B cell (primary cell): ENCODE results near the gene FAM3B. TPM values are rescaled to one million over a fixed set of nuclear protein-coding genes. Genes with fewer than 3 reads are reported as not detected.

ENCODE experiments used
- ATAC-seq: fragments of 200-7000 bp; cut with Tn5 transposase; one replicate; pipeline ENCODE4 v1.10.0; 2021; ENCODE audit warnings: low read depth, mild to moderate bottlenecking, moderate number of reproducible peaks, moderate library complexity
- CTCF ChIA-PET: fragments of 350-600 bp; sonication (Branson Sonifier 250); formaldehyde crosslinking; loops from one replicate; lab custom pipeline; 2021; ENCODE audit warnings: antibody characterized with exemption, inconsistent platforms; lab: Charles Lee
- POLR2A ChIA-PET: fragments of 350-600 bp; sonication (Branson Sonifier 250); formaldehyde crosslinking; loops from one replicate; lab custom pipeline; 2021; ENCODE audit warnings: antibody characterized with exemption; lab: Charles Lee
- DNase-seq: peaks from one replicate; pipeline ENCODE4 v3.0.0; 2013
- H2AFZ ChIP-seq: 2 replicates; pipeline ENCODE4 v1.6.1; 2012; ENCODE audit warnings: mild to moderate bottlenecking, low read depth, low read length; ENCODE audit not compliant: insufficient read depth, poor library complexity, severe bottlenecking
- H3K27ac ChIP-seq, 2 donors: 1 replicate in 1 of 2; 2 replicates in 1 of 2; pipeline ENCODE4 v1.5.1; 2012 to 2013; ENCODE audit warnings: low read length in 2 of 2, mild to moderate bottlenecking in 2 of 2, moderate library complexity in 1 of 2
- H3K27me3 ChIP-seq, 4 experiments: fragments of 200-600 bp in 1 of 4; sonication (generic) in 1 of 4; replicated peaks in 1 of 4; 1 replicate in 2 of 4; 2 replicates in 2 of 4; pipeline versions ENCODE4 v1.6.1 to v1.7.0; 2013 to 2016; ENCODE audit warnings: low read length in 3 of 4, mild to moderate bottlenecking in 2 of 4, mixed read lengths in 1 of 4, moderate library complexity in 1 of 4; ENCODE audit not compliant: insufficient read depth in 4 of 4, control insufficient read depth in 3 of 4; ENCODE audit errors: control extremely low read depth in 1 of 4
- H3K36me3 ChIP-seq, 2 experiments: replicated peaks in 1 of 2; 1 replicate in 1 of 2; 2 replicates in 1 of 2; pipeline versions ENCODE4 v1.6.1 to v1.7.1; 2013; ENCODE audit warnings: low read length in 1 of 2; ENCODE audit not compliant: insufficient read depth in 2 of 2, control insufficient read depth in 1 of 2; ENCODE audit errors: control extremely low read depth in 1 of 2, extremely low read depth in 1 of 2
- H3K4me1 ChIP-seq, 2 donors: fragments of 200-600 bp in 1 of 2; sonication (generic) in 1 of 2; 1 replicate in 1 of 2; 2 replicates in 1 of 2; pipeline versions ENCODE4 v1.5.1 to v1.6.1; 2013 to 2017; ENCODE audit warnings: low read length in 2 of 2; ENCODE audit not compliant: control insufficient read depth in 2 of 2, insufficient read depth in 2 of 2
- H3K4me2 ChIP-seq: replicated peaks from 2 replicates; pipeline ENCODE3; 2012; ENCODE audit warnings: mild to moderate bottlenecking, low read depth, low read length; ENCODE audit not compliant: poor library complexity, severe bottlenecking
- H3K4me3 ChIP-seq, 5 experiments: fragments of 200-600 bp in 1 of 5; sonication (generic) in 1 of 5; 1 replicate in 3 of 5; 2 replicates in 2 of 5; pipeline versions ENCODE4 v1.5.1 to v1.7.0; 2011 to 2016; ENCODE audit warnings: low read length in 4 of 5, mild to moderate bottlenecking in 4 of 5, low read depth in 2 of 5, control low read depth in 1 of 5, moderate library complexity in 1 of 5; ENCODE audit not compliant: insufficient read depth in 1 of 5; ENCODE audit errors: control extremely low read depth in 1 of 5, extremely low read depth in 1 of 5
- H3K79me2 ChIP-seq: fragments of 200-600 bp; sonication (generic); one replicate; pipeline ENCODE4 v1.6.0; 2016; ENCODE audit warnings: low read length; ENCODE audit not compliant: control insufficient read depth, insufficient read depth
- H3K9ac ChIP-seq: fragments of 200-600 bp; sonication (generic); 2 replicates; pipeline ENCODE4 v1.6.1; 2017; ENCODE audit warnings: mild to moderate bottlenecking, low read length, moderate library complexity
- H3K9me3 ChIP-seq, 3 donors: one replicate each; pipeline versions ENCODE4 v1.6.1 to v1.7.1; 2013; ENCODE audit warnings: low read length in 2 of 3; ENCODE audit not compliant: control insufficient read depth in 2 of 3, insufficient read depth in 1 of 3; ENCODE audit errors: control extremely low read depth in 1 of 3
- H4K20me1 ChIP-seq: 2 replicates; pipeline ENCODE4 v1.6.0; 2012; ENCODE audit warnings: mild to moderate bottlenecking, low read length; ENCODE audit not compliant: insufficient read depth, control insufficient read depth, poor library complexity, severe bottlenecking
- H3K27ac Mint-ChIP-seq: one replicate; pipeline ENCODE4 v1.8.0; 2021; ENCODE audit warnings: mixed read lengths
- H3K27me3 Mint-ChIP-seq: one replicate; pipeline ENCODE4 v1.8.0; 2021; ENCODE audit warnings: mixed read lengths
- H3K4me1 Mint-ChIP-seq: one replicate; pipeline ENCODE4 v1.8.0; 2021; ENCODE audit warnings: mixed read lengths
- H3K4me3 Mint-ChIP-seq: one replicate; pipeline ENCODE4 v1.8.0; 2021; ENCODE audit warnings: mixed read lengths
- H3K9me3 Mint-ChIP-seq: one replicate; pipeline ENCODE4 v1.8.0; 2022; ENCODE audit warnings: mixed read lengths; ENCODE audit not compliant: insufficient read depth
- CTCF ChIP-seq: fragments of 200-600 bp; IDR thresholded peaks from one replicate; pipeline ENCODE4 v1.8.0; 2022; ENCODE audit warnings: antibody characterized with exemption, mild to moderate bottlenecking
- EZH2 ChIP-seq: IDR thresholded peaks from 2 replicates; pipeline ENCODE4 v1.6.1; 2012; ENCODE audit warnings: borderline replicate concordance, low read depth, mild to moderate bottlenecking, moderate library complexity, low read length; ENCODE audit not compliant: insufficient read depth, poor library complexity, severe bottlenecking
- WGBS: methylation state at CpG from one replicate; pipeline ENCODE4 v1.1.5; 2013; ENCODE audit warnings: missing lambda C conversion rate; ENCODE audit not compliant: insufficient coverage; 5-methylcytosine and 5-hydroxymethylcytosine counted together
- intact Hi-C: fragments of 100-400 bp; cut with micrococcal nuclease; formaldehyde crosslinking; loops from one replicate; pipeline ENCODE4 v1.10.0; 2022
- polyA plus RNA-seq: library from polyadenylated mRNA; depleted of rRNA; stranded (reverse); fragments of >200 nt; gene quantifications from 2 replicates; pipeline ENCODE4 v1.2.3, GENCODE V29; 2012
- total RNA-seq, 2 donors: library from RNA; stranded (reverse); fragments of 120-200 nt in 1 of 2; gene quantifications; 1 replicate in 1 of 2; 2 replicates in 1 of 2; pipeline versions ENCODE4 v1.2.3 to v1.2.4, GENCODE V29; 2013 to 2022

The FAM3B gene
- total and polyA plus RNA-seq, 2 donors (not counting 1 experiment from before 2014, with no cell fraction given): 0.09 TPM; not detected in 1

GRCh38 chr21:41333752-41334151, 17.2 kb downstream of the FAM3B start:
- intact Hi-C loops: no loop called here
- Histone ChIP-seq H3K27me3 (peaks cover 0 to 5% (median 0%) of the 10 kb centered on the region in 4 experiments), H3K79me2 (no peaks in the 10 kb centered on the region), H3K4me2 (no peak overlapping the region), H3K4me1 (no peaks in the 10 kb centered on the region), H3K4me3 (no peak overlapping the region), H3K27ac (no peak overlapping the region), H3K9ac (no peak overlapping the region), H3K36me3 (no peaks in the 10 kb centered on the region), H2AFZ (no peak overlapping the region), H3K9me3 (peaks cover 0 to 8% (median 2%) of the 10 kb centered on the region in 3 donors), H4K20me1 (no peaks in the 10 kb centered on the region)
- peaks cover 8% of the 10 kb centered on the region for H3K27me3 Mint-ChIP-seq
- H3K27ac Mint-ChIP-seq: no peak overlapping the region
- TF ChIP-seq EZH2 (no peak), CTCF (no peak)
- CTCF ChIA-PET: no interaction called here
- WGBS: 100% methylated on average over 1 of the region's 1 CpG
- POLR2A ChIA-PET: no interaction called here
- no peaks in the 10 kb centered on the region for H3K4me1 Mint-ChIP-seq
- H3K9me3 Mint-ChIP-seq: no peaks in the 10 kb centered on the region
- no peak for ATAC-seq
- no peak overlapping the region for H3K4me3 Mint-ChIP-seq
- no peak for DNase-seq

DNA sequence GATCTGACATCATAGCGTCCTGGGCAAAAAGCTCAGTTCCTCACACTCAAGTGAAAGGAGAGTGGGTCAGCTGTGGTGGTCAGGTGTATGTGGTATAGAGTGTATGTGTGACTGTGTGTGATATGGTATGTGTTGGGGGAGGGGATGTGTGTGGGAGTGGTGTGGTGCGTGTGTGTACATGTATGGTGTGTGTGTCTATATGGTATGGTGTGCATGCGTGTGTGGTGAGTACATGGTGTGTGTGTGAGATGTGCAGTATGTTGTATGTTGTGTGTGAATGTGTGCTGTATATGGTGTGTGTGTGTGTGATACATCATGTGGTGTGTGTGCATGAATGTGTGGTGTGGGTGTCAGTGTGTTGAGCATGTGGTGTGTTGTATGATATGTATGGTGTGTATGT, 20.9 kb downstream of the FAM3B start:
- H3K27ac Mint-ChIP-seq: no peak overlapping the region
- peaks cover 0 to 5% (median 2%) of the 10 kb centered on the region in 4 experiments for H3K27me3 ChIP-seq
- no peak overlapping the region for H3K4me3 Mint-ChIP-seq
- no peaks in the 10 kb centered on the region for H3K4me1 Mint-ChIP-seq
- H3K79me2 ChIP-seq: no peaks in the 10 kb centered on the region
- no peak for ATAC-seq
- no peaks in the 10 kb centered on the region for H3K9me3 Mint-ChIP-seq
- POLR2A ChIA-PET: no interaction called here
- no peaks in the 10 kb centered on the region for H4K20me1 ChIP-seq
- peaks cover 0 to 8% (median 2%) of the 10 kb centered on the region in 3 donors for H3K9me3 ChIP-seq
- no peak overlapping the region for H3K27ac ChIP-seq
- no peak for DNase-seq
- 96% methylated on average over 2 of the region's 3 CpGs for WGBS
- H3K27me3 Mint-ChIP-seq: peaks cover 10% of the 10 kb centered on the region
- no peaks in the 10 kb centered on the region for H3K4me1 ChIP-seq
- H3K9ac ChIP-seq: no peak overlapping the region
- no peaks in the 10 kb centered on the region for H3K36me3 ChIP-seq
- intact Hi-C loops: no loop called here
- TF ChIP-seq EZH2 (no peak), CTCF (no peak)
- CTCF ChIA-PET: no interaction called here
- no peak overlapping the region for H3K4me2 ChIP-seq
- H2AFZ ChIP-seq: no peak overlapping the region
- H3K4me3 ChIP-seq: no peak overlapping the region
